ENCODE measurements around the gene RABAC1. TPM values are rescaled to one million over a fixed set of nuclear protein-coding genes. Genes with fewer than 3 reads are reported as not detected.

Gene RABAC1
- total and polyA plus RNA-seq, 2 experiments from 2014 or later = 151 to 206 TPM

DNA sequence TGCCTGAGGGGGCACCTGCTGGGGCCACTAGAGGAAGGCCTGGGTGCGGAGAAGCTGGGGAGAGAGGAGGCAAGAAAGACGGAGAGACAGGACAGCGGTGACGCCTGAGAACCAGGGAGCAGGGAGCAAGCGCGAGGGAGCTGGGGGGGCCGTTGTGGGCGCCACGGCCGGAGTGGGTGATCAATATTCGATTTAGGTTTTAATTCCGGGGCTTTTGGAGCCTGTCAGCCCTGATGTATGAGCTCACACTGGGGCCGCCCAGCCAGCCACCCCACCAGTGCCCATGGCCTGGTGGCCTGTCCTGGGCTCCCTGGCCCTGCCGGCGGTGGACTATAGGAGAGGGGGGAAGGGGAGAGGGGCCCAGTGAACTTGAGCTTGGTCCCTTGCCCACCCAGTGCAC is 22.2 kb downstream of the RABAC1 start (continued):
- TF ChIP-seq, protein P1, sequence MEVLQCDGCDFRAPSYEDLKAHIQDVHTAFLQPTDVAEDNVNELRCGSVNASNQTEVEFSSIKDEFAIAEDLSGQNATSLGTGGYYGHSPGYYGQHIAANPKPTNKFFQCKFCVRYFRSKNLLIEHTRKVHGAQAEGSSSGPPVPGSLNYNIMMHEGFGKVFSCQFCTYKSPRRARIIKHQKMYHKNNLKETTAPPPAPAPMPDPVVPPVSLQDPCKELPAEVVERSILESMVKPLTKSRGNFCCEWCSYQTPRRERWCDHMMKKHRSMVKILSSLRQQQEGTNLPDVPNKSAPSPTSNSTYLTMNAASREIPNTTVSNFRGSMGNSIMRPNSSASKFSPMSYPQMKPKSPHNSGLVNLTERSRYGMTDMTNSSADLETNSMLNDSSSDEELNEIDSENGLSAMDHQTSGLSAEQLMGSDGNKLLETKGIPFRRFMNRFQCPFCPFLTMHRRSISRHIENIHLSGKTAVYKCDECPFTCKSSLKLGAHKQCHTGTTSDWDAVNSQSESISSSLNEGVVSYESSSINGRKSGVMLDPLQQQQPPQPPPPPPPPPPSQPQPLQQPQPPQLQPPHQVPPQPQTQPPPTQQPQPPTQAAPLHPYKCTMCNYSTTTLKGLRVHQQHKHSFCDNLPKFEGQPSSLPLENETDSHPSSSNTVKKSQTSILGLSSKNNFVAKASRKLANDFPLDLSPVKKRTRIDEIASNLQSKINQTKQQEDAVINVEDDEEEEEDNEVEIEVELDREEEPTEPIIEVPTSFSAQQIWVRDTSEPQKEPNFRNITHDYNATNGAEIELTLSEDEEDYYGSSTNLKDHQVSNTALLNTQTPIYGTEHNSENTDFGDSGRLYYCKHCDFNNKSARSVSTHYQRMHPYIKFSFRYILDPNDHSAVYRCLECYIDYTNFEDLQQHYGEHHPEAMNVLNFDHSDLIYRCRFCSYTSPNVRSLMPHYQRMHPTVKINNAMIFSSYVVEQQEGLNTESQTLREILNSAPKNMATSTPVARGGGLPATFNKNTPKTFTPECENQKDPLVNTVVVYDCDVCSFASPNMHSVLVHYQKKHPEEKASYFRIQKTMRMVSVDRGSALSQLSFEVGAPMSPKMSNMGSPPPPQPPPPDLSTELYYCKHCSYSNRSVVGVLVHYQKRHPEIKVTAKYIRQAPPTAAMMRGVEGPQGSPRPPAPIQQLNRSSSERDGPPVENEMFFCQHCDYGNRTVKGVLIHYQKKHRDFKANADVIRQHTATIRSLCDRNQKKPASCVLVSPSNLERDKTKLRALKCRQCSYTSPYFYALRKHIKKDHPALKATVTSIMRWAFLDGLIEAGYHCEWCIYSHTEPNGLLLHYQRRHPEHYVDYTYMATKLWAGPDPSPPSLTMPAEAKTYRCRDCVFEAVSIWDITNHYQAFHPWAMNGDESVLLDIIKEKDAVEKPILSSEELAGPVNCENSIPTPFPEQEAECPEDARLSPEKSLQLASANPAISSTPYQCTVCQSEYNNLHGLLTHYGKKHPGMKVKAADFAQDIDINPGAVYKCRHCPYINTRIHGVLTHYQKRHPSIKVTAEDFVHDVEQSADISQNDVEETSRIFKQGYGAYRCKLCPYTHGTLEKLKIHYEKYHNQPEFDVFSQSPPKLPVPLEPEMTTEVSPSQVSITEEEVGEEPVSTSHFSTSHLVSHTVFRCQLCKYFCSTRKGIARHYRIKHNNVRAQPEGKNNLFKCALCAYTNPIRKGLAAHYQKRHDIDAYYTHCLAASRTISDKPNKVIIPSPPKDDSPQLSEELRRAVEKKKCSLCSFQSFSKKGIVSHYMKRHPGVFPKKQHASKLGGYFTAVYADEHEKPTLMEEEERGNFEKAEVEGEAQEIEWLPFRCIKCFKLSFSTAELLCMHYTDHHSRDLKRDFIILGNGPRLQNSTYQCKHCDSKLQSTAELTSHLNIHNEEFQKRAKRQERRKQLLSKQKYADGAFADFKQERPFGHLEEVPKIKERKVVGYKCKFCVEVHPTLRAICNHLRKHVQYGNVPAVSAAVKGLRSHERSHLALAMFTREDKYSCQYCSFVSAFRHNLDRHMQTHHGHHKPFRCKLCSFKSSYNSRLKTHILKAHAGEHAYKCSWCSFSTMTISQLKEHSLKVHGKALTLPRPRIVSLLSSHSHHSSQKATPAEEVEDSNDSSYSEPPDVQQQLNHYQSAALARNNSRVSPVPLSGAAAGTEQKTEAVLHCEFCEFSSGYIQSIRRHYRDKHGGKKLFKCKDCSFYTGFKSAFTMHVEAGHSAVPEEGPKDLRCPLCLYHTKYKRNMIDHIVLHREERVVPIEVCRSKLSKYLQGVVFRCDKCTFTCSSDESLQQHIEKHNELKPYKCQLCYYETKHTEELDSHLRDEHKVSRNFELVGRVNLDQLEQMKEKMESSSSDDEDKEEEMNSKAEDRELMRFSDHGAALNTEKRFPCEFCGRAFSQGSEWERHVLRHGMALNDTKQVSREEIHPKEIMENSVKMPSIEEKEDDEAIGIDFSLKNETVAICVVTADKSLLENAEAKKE (CRISPR knock-in tag; IDR thresholded peaks at IDR 0.05) = no peak
- TF ChIP-seq ZNF331 (CRISPR knock-in tag; IDR thresholded peaks at IDR 0.05; ENCODE audit: low read depth) (no peak), EZH2 (IDR thresholded peaks at IDR 0.05; ENCODE audit: low read depth, unreplicated experiment) (no peak), STAT1 (IDR thresholded peaks at IDR 0.05; ENCODE audit: unreplicated experiment) (no peak), NANOG (IDR thresholded peaks at IDR 0.05; ENCODE audit: borderline replicate concordance) (no peak), EZH2phosphoT487 (IDR thresholded peaks at IDR 0.05; ENCODE audit: unreplicated experiment) (no peak)
- TF ChIP-seq, protein P2, sequence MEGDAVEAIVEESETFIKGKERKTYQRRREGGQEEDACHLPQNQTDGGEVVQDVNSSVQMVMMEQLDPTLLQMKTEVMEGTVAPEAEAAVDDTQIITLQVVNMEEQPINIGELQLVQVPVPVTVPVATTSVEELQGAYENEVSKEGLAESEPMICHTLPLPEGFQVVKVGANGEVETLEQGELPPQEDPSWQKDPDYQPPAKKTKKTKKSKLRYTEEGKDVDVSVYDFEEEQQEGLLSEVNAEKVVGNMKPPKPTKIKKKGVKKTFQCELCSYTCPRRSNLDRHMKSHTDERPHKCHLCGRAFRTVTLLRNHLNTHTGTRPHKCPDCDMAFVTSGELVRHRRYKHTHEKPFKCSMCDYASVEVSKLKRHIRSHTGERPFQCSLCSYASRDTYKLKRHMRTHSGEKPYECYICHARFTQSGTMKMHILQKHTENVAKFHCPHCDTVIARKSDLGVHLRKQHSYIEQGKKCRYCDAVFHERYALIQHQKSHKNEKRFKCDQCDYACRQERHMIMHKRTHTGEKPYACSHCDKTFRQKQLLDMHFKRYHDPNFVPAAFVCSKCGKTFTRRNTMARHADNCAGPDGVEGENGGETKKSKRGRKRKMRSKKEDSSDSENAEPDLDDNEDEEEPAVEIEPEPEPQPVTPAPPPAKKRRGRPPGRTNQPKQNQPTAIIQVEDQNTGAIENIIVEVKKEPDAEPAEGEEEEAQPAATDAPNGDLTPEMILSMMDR (conservative IDR thresholded peaks at IDR 0.05; ENCODE audit: low read depth in 2 of 2) = no peak

DNA sequence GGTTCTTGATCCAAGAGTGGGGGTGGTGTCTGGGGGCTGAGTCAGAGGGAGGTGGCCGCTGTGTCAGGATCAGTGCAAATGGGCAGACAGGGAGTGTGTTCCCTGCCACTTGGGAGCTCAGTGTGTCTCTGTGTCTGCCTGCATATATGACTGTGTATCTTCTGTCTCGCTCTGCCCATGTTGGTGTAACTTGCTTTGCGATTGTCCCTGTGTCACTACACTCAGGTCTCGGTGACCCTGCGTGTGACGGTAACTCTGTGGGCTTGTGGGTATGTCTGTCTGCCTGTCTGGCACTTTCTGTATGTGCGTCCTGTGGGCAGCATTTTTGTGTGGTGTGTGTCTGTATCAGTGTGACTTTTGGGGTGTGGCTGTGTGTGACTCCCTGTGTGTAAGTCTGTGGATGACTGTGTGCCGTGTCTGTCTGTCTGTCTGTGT is 22.7 kb downstream of the RABAC1 start:
- Histone ChIP-seq H3K4me1 (ENCODE audit: insufficient read depth) (peaks cover 12% of the 10 kb centered on the region), H3K4me2 (no peak overlapping the region), H3K9me2 (ENCODE audit: insufficient read depth) (no peaks in the 10 kb centered on the region), H4K20me1 (replicated peaks; ENCODE audit: insufficient read depth) (peaks cover 11% of the 10 kb centered on the region), H3K79me2 (replicated peaks; ENCODE audit: insufficient read depth) (no peaks in the 10 kb centered on the region), H3K4me3 (no peak overlapping the region), H3K27ac (ENCODE audit: low read depth) (no peak overlapping the region), H3F3A (replicated peaks; ENCODE audit: low read depth) (peaks cover 9% of the 10 kb centered on the region), H2AFZ (no peak overlapping the region), H3K27me3 (ENCODE audit: insufficient read depth) (peaks cover 88% of the 10 kb centered on the region), H3K36me3 (ENCODE audit: insufficient read depth) (no peaks in the 10 kb centered on the region)
- Mint-ChIP-seq H3K4me3 (no peak overlapping the region), H3K27me3 (ENCODE audit: insufficient read depth, low read depth, poor library complexity) (peaks cover 61% of the 10 kb centered on the region), H3K9me3 (peaks cover under 1% of the 10 kb centered on the region; the same call in 1 of the 3 replicates), H3K4me1 (peaks cover 28% of the 10 kb centered on the region), H3K27ac (no peak overlapping the region), H3K36me3 (ENCODE audit: low read depth) (no peaks in the 10 kb centered on the region; the same call in 2 of the 3 replicates)
- DNase-seq (ENCODE audit: low spot score) (no peak), ATAC-seq (no peak)
- TF ChIP-seq, protein P1 (CRISPR knock-in tag; IDR thresholded peaks at IDR 0.05) = no peak
- TF ChIP-seq ZNF331 (CRISPR knock-in tag; IDR thresholded peaks at IDR 0.05; ENCODE audit: low read depth) = no peak
- no peak for TF ChIP-seq ZNF114 (CRISPR knock-in tag; IDR thresholded peaks at IDR 0.05)
- no peak for TF ChIP-seq EZH2 (IDR thresholded peaks at IDR 0.05; ENCODE audit: low read depth, unreplicated experiment)
